Measurements from ENCODE around the gene SHANK1. TPM values are rescaled to one million over a fixed set of nuclear protein-coding genes. Genes with fewer than 3 reads are reported as not detected.

The SHANK1 gene
- total and polyA plus RNA-seq, 11 donors = 0.03 to 2.1 (median 0.44) TPM; not detected in 1

- Histone ChIP-seq H3K27ac (no peak overlapping the region), H3K4me3 (no peak overlapping the region), H3K9me3 (no peaks in the 10 kb centered on the region), H3K4me1 (no peaks in the 10 kb centered on the region), H3K27me3 (peaks cover 0 to 62% (median 16%) of the 10 kb centered on the region in 9 donors), H3K36me3 (no peaks in the 10 kb centered on the region)
- ATAC-seq = no peak
- TF ChIP-seq CTCF (IDR thresholded peaks at IDR 0.05) (no peak), POLR2A (IDR thresholded peaks at IDR 0.05) (no peak)
- intact Hi-C loops (cut with DNase I) = no loop called here
- no peak for DNase-seq
- WGBS, 4 donors = 44 to 48% (median 45%) methylated on average over 18 of the region's 18 CpGs
Observed at GRCh38 chr19:50741179-50741933, 21.8 kb upstream of the SHANK1 start.

GRCh38 chr19:50739914-50740426, 20.4 kb upstream of the SHANK1 start:
- intact Hi-C loops (cut with DNase I) = no loop called here
- WGBS, 4 donors = 60 to 70% (median 63%) methylated on average over 11 of the region's 11 CpGs
- no peak for ATAC-seq
- no peak for DNase-seq
- H3K36me3 ChIP-seq = no peaks in the 10 kb centered on the region
- H3K9me3 ChIP-seq = no peaks in the 10 kb centered on the region
- H3K4me3 ChIP-seq = no peak overlapping the region
- TF ChIP-seq POLR2A (IDR thresholded peaks at IDR 0.05) (no peak), CTCF (IDR thresholded peaks at IDR 0.05) (no peak)
- peaks cover 0 to 76% (median 19%) of the 10 kb centered on the region in 9 donors for H3K27me3 ChIP-seq
- H3K4me1 ChIP-seq = no peaks in the 10 kb centered on the region
- H3K27ac ChIP-seq = no peak overlapping the region

- Histone ChIP-seq H3K27ac (no peak overlapping the region), H3K9me3 (no peaks in the 10 kb centered on the region), H3K4me3 (no peak overlapping the region), H3K36me3 (no peaks in the 10 kb centered on the region), H3K27me3 (peaks cover 0 to 79% (median 21%) of the 10 kb centered on the region in 9 donors), H3K4me1 (no peaks in the 10 kb centered on the region)
- DNase-seq = no peak
- 74 to 78% (median 76%) methylated on average over 23 of the region's 23 CpGs for WGBS, 4 donors
- TF ChIP-seq CTCF (IDR thresholded peaks at IDR 0.05) (no peak), POLR2A (IDR thresholded peaks at IDR 0.05) (no peak)
- ATAC-seq = no peak
- intact Hi-C loops (cut with DNase I) = no loop called here
Observed at GRCh38 chr19:50739132-50739913, 19.7 kb upstream of the SHANK1 start.

- peaks cover 0 to 77% (median 18%) of the 10 kb centered on the region in 9 donors for H3K27me3 ChIP-seq
Observed at GRCh38 chr19:50736338-50736737, 16.7 kb upstream of the SHANK1 start.

More at GRCh38 chr19:50736338-50736737, 16.7 kb upstream of the SHANK1 start:
- intact Hi-C loops (cut with DNase I) = no loop called here
- 55 to 72% (median 69%) methylated on average over 5 of the region's 5 CpGs for WGBS, 4 donors
- ATAC-seq = no peak
- H3K36me3 ChIP-seq = no peaks in the 10 kb centered on the region
- no peaks in the 10 kb centered on the region for H3K9me3 ChIP-seq
- TF ChIP-seq CTCF (IDR thresholded peaks at IDR 0.05) (no peak), POLR2A (IDR thresholded peaks at IDR 0.05) (no peak)
- no peak overlapping the region for H3K4me3 ChIP-seq
- no peak for DNase-seq
- H3K4me1 ChIP-seq = no peaks in the 10 kb centered on the region
- no peak overlapping the region for H3K27ac ChIP-seq

Measured in heart left ventricle (tissue), 16 donors.